Measurements from ENCODE around the gene LGALS7. TPM values are rescaled to one million over a fixed set of nuclear protein-coding genes. Genes with fewer than 3 reads are reported as not detected.
"Not testable (repeated sequence)": the region's sequence is repeated elsewhere in the genome, so short reads cannot be mapped to it uniquely, and the experiment has no call there.

LGALS7 gene
- total RNA-seq, result not detected

DNA sequence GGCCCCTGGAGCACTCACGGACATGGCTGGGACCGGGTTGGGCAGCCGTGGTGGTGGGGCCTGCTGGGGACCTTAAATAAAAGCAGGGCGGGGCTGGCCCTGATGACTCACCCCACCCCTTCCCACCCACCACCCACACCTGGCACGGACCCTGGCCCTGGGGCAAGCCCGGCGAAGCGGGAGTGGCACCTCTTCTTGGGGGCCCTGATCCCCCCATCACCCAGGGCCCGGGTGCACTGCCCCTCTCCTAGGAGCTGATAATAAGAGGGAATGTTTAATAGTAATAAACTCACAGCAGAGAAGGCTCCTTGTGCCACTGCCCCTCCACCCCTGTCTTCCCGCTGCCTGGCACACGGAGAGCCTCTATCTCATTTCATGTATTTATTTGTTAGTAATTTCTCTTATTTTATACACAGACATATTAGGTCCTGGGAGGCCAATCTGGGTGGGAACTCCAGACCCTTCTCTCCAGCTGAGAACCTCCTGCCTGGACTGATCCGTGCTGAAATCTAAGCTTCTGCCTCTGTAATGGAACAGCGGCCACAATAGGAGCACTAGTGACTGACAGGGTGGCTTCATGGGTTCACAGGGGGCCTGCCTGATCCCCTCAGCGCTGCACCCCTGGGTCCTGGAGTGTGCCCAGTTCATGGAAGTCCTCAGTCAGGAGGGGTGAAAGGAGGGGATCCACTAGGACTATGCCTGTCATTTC lies at the start of gene LGALS7:
Gene LGALS7, minus strand, starts transcription at position 49 of the 709 bp plus-strand sequence. Its CDS starts 25 bp downstream, at position 24.
- intact Hi-C loops (cut with DNase I), result no loop called here
- DNase-seq (ENCODE audit: low spot score) (no peak), ATAC-seq (no peak)

DNA sequence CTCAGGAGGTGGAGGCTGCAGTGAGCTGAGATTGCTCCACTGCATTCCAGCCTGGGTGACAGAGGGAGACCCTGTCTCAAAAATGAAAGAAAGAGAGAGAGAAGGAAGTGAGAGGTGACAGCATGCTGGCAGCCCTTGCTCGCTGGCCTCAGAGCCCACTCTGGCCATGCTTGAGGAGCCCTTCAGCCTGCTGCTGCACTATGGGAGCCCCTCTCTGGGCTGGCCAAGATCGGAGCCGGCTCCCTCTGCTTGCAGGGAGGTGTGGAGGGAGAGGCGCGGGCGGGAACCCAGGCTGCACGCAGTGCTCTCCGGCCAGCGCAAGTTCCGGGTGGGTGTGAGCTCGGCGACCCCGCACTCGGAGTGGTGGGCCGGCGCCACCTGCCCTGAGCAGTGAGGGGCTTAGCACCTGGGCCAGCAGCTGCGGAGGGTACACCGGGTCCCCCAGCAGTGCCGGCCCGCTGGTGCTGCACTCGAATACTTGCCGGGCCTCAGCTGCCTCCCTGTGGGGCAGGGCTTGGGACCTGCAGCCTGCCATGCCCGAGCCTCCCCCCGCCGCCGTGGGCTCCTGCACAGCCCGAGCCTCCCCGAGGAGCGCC lies 48.0 kb upstream of the LGALS7 start:
- not testable (repeated sequence) for ATAC-seq

DNA sequence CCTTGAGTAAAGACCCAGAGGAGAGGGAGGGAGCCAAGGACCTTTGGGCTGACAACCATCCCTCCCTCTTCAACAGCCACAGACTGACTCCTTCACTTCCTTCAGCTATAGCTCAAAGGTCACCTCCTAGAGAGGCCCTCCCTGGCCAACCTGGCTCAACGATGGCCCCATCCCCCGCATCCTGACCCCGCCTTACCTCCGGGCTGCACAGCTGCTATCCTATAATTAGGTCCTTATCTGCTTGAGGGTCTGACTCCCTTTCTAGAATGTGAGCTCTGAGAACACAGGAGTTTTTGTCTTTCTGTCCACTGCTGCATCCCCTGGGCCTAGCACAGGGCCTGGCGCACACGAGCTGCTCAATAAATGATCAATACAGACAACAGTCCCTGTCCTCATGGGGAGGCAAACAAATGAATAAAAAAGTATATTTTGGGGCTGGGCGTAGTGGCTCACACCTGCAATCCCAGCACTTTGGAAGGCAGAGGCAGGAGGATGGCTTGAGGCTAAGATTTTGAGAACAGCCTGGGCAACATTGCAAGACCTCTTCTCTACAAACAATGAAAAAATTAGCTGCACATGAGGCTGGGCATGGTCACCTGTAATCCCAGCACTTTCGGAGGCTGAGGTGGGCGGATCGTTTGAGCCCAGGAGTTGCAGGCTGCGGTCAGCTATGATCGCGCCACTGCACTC lies 46.1 kb upstream of the LGALS7 start:
- intact Hi-C loops (cut with DNase I), result no loop called here
- no peak for DNase-seq (ENCODE audit: low spot score)
- no peak for ATAC-seq

More for the DNA sequence above, 48.0 kb upstream of the LGALS7 start:
- DNase-seq (ENCODE audit: low spot score); intact Hi-C loops (cut with DNase I): not testable (repeated sequence)

DNA sequence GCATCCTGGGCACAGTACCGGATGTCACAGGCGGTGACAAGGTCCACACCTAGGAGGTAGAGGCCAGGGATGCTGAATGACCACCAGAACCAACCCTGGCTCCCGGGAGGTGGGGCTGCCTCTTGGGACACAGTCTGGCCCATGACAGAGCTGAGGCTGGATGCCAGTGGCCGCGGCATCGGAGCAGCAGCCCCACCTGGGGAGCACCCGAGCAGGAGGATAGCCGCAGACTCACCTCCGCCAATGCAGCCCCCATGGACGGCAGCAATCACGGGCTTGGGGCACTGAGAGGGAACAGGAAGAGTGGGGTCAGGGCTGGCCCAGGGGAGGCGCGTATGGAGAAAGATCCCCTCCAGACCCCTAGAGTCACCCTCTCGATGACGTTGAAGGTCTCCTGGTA lies 43.8 kb upstream of the LGALS7 start:
- intact Hi-C loops (cut with DNase I), result no loop called here
- ATAC-seq, result no peak

GRCh38 chr19:38816131-38816750 lies 42.9 kb upstream of the LGALS7 start:
- no peak for DNase-seq (ENCODE audit: low spot score)
- no peak for ATAC-seq
- intact Hi-C loops (cut with DNase I), result no loop called here

More for the DNA sequence above, 43.8 kb upstream of the LGALS7 start:
- no peak for DNase-seq (ENCODE audit: low spot score)

- intact Hi-C loops (cut with DNase I), result no loop called here
- DNase-seq (ENCODE audit: low spot score) (no peak), ATAC-seq (no peak)
Measured at GRCh38 chr19:38815059-38816001, 42.0 kb upstream of the LGALS7 start.

DNA sequence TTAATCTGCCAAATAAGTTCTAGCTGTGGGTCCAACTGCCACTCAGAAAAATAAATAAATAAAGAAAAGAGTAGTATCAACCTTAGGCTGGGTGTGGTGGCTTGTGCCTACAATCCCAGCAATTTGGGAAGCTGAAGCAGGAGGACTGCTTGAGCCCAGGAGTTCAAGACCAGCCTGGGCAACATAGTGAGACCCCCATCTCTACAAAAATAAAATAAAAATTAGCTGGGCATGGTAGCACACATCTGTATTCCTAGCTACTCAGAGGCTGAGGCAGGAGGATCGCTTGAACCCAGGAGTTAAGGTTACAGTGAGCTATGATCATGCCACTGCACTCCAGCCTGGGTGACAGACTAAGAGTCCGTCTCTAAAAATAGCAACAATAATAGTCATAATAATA lies 40.6 kb upstream of the LGALS7 start:
- DNase-seq (ENCODE audit: low spot score); intact Hi-C loops (cut with DNase I); ATAC-seq: not testable (repeated sequence)

- DNase-seq (ENCODE audit: low spot score) (no peak), ATAC-seq (no peak)
- intact Hi-C loops (cut with DNase I), result no loop called here
Measured at GRCh38 chr19:38813323-38813722, 40.0 kb upstream of the LGALS7 start.

- DNase-seq (ENCODE audit: low spot score) (no peak), ATAC-seq (no peak)
- intact Hi-C loops (cut with DNase I), result no loop called here
Measured at GRCh38 chr19:38812841-38813320, 39.6 kb upstream of the LGALS7 start, which contains the start of gene LGALS4. Gene LGALS4, minus strand, starts transcription at chr19:38812945. Its CDS starts 59 bp downstream, at chr19:38812886.

GRCh38 chr19:38812009-38812840 lies 38.9 kb upstream of the LGALS7 start:
- intact Hi-C loops (cut with DNase I), result no loop called here
- DNase-seq (ENCODE audit: low spot score) (no peak), ATAC-seq (no peak)

GRCh38 chr19:38809592-38810252 lies 36.4 kb upstream of the LGALS7 start:
- no peak for ATAC-seq
- intact Hi-C loops (cut with DNase I), result no loop called here
- no peak for DNase-seq (ENCODE audit: low spot score)

GRCh38 chr19:38808741-38809140 lies 35.4 kb upstream of the LGALS7 start:
- intact Hi-C loops (cut with DNase I), result no loop called here
- no peak for ATAC-seq
- DNase-seq (ENCODE audit: low spot score), result no peak

GRCh38 chr19:38807374-38808098 lies 34.2 kb upstream of the LGALS7 start:
- intact Hi-C loops (cut with DNase I); ATAC-seq; DNase-seq (ENCODE audit: low spot score): not testable (repeated sequence)

GRCh38 chr19:38806371-38806770 lies 33.1 kb upstream of the LGALS7 start:
- intact Hi-C loops (cut with DNase I), result no loop called here
- DNase-seq (ENCODE audit: low spot score) (no peak), ATAC-seq (no peak)

GRCh38 chr19:38805180-38805579 lies 31.9 kb upstream of the LGALS7 start:
- no peak for ATAC-seq
- DNase-seq (ENCODE audit: low spot score), result no peak
- intact Hi-C loops (cut with DNase I), result no loop called here

DNA sequence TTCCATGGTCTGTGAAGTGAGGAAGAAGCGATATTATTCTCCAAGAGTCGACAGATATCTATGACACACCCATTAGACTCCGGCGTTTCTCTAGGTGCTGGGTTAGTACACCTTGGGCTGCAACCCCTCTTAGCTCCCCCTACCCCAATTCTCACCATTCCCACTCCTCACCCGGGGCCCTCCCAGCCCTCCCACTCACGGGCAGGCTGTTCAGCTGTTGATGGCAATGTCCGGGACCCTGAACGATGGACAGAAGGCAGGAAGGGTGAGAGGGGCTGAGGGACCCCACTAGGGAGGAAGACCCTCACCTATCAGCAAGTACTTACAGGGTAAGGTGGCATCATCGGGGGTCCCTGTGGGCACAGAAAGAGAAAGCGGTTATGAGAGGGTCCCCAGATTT lies 30.2 kb upstream of the LGALS7 start:
- no peak for DNase-seq (ENCODE audit: low spot score)
- intact Hi-C loops (cut with DNase I), result no loop called here
- no peak for ATAC-seq

Data from sciatic nerve (tissue), 2 donors.